ENCODE data around the gene MYBBP1A.

DNA sequence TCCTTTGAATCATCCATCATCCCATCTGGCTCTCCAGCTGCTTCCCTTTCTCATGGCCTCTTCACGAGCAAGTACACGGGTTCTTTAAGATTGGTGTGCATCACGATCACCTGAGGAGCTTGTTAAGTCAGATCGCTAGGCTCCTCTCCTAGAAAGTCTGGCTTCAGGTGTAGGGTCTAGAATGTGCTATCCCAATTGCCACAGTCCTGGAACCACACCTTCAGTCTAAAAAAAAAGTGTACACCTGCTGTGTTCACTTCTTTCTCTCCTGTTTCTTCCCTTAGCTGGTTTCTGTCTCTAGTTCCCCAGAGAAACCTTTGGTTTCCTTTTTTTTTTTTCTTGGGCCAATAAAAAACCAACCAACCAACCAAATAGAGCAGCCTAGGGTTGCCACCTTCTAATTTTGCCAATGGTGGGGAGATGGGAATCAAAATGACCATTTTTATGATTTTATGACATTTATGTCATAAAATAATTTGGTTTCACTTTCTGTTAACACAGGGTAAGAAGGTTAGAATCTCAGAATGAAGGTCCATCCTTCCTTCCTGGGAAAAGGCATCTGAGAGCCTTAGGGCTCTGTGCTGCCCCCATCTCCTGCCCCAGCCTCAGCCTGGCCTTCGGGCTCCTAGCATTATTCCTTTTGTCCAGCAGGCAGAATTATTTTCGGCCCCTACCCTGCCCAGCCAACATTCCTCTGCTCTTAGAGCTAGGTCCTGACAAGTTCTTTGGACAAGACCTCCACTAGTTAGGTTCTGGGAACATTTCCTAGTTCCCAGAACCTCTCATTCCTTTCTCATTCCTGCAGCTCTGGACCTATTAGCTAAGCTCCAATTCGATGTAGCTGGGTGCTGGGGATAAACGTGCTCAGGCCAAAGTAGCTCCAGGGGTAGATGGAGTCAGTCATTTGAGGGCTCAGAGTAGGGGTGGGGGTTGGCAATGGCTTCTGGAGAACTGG is 7.1 kb upstream of the MYBBP1A start:
- TF ChIP-seq, protein P1, sequence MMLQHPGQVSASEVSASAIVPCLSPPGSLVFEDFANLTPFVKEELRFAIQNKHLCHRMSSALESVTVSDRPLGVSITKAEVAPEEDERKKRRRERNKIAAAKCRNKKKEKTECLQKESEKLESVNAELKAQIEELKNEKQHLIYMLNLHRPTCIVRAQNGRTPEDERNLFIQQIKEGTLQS (IDR thresholded peaks at IDR 0.05) = no peak
- TF ChIP-seq, protein P2, sequence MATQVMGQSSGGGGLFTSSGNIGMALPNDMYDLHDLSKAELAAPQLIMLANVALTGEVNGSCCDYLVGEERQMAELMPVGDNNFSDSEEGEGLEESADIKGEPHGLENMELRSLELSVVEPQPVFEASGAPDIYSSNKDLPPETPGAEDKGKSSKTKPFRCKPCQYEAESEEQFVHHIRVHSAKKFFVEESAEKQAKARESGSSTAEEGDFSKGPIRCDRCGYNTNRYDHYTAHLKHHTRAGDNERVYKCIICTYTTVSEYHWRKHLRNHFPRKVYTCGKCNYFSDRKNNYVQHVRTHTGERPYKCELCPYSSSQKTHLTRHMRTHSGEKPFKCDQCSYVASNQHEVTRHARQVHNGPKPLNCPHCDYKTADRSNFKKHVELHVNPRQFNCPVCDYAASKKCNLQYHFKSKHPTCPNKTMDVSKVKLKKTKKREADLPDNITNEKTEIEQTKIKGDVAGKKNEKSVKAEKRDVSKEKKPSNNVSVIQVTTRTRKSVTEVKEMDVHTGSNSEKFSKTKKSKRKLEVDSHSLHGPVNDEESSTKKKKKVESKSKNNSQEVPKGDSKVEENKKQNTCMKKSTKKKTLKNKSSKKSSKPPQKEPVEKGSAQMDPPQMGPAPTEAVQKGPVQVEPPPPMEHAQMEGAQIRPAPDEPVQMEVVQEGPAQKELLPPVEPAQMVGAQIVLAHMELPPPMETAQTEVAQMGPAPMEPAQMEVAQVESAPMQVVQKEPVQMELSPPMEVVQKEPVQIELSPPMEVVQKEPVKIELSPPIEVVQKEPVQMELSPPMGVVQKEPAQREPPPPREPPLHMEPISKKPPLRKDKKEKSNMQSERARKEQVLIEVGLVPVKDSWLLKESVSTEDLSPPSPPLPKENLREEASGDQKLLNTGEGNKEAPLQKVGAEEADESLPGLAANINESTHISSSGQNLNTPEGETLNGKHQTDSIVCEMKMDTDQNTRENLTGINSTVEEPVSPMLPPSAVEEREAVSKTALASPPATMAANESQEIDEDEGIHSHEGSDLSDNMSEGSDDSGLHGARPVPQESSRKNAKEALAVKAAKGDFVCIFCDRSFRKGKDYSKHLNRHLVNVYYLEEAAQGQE (IDR thresholded peaks at IDR 0.05) = no peak
- TF ChIP-seq TAF1 (conservative IDR thresholded peaks at IDR 0.05) (no peak), EGR1 (IDR thresholded peaks at IDR 0.05; ENCODE audit: low read depth in 2 of 2) (no peak), SP1 (IDR thresholded peaks at IDR 0.05) (no peak)

All from liver (tissue), 2 donors.